Peyer's patch (tissue), 4 donors: ENCODE data around the gene ELMO1. TPM values are rescaled to one million over a fixed set of nuclear protein-coding genes. Genes with fewer than 3 reads are reported as not detected.

ENCODE experiments used
- DNase-seq, 3 donors: peaks; one replicate each; pipeline ENCODE4 v3.0.0-alpha.2; 2017 to 2019
- H3K27ac ChIP-seq, 4 donors: fragments of 200-600 bp; sonication (generic); one replicate each; pipeline ENCODE4 v1.5.1; 2016 to 2019
- H3K27me3 ChIP-seq, 2 donors: fragments of 200-600 bp; sonication (generic); one replicate each; pipeline ENCODE4 v1.5.1; 2019
- H3K36me3 ChIP-seq, 3 donors: fragments of 200-600 bp; sonication (generic); one replicate each; pipeline ENCODE4 v1.5.1; 2016 to 2019
- H3K4me1 ChIP-seq, 4 donors: fragments of 200-600 bp; sonication (generic); one replicate each; pipeline ENCODE4 v1.5.1; 2016 to 2019
- H3K4me3 ChIP-seq, 4 donors: fragments of 200-600 bp; sonication (generic); 1 replicate in 3 of 4; 2 replicates in 1 of 4; pipeline ENCODE4 v1.5.1; 2016 to 2019; ENCODE audit warnings: mild to moderate bottlenecking in 1 of 4
- H3K9me3 ChIP-seq, 4 donors: fragments of 200-600 bp; sonication (generic); one replicate each; pipeline ENCODE4 v1.5.1; 2016 to 2019; ENCODE audit warnings: mild to moderate bottlenecking in 1 of 4
- POLR2A ChIP-seq, 2 donors: fragments of 450-650 bp; IDR thresholded peaks; one replicate each; pipeline ENCODE4 v1.5.1; 2017; ENCODE audit warnings: antibody characterized with exemption in 2 of 2, mild to moderate bottlenecking in 2 of 2, moderate library complexity in 2 of 2
- total RNA-seq, 4 donors: library from RNA; depleted of rRNA; stranded (reverse); fragments of >200 nt; gene quantifications; one replicate each; pipeline ENCODE4 v1.1.0, GENCODE V29; 2016
- TF ChIP-seq, protein P1 (sequence below), 6 experiments: fragments of 450-650 bp in 4 of 6; fragments of 200-600 bp in 2 of 6; sonication (generic) in 1 of 6; IDR thresholded peaks; one replicate each; pipeline ENCODE4 v1.5.1; 2017 to 2019; ENCODE audit warnings: antibody characterized with exemption in 6 of 6, mild to moderate bottlenecking in 3 of 6, moderate library complexity in 1 of 6

ELMO1 gene
- total RNA-seq, 4 donors from 2014 or later, result 43.1 to 381 (median 72.2) TPM

DNA sequence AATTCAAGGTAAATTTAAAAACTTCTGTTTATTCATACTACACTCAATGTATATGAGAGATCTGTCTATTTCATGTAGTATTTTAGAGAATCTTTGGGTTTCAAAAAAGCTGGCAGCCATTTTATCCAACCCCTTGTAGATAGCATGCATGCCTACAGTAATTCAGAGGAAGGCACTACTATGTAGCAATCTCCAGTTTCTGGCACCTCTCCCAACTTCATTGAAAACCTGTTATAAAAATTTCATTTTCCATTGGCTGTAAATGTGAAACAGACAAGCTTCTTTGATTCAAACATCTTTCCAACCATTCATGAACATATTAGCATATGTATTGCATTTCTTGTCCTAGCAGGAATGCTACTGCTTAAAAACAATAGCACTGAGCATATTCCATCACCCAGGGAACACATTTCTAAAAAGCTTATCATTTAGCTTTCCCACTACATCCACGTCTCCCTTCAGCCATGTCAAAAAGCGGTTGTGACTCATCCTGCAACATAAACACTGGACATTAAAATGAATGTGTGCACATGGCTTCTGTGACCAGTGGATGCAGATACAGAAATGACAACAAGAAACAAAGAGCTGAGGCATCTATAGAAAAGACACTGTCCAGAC is 393.9 kb downstream of the ELMO1 start:
- no peak overlapping the region for H3K4me3 ChIP-seq
- H3K4me1 ChIP-seq, result no peaks in the 10 kb centered on the region
- H3K36me3 ChIP-seq, result no peaks in the 10 kb centered on the region
- H3K9me3 ChIP-seq, result no peaks in the 10 kb centered on the region
- no peaks in the 10 kb centered on the region for H3K27me3 ChIP-seq
- no peak overlapping the region for H3K27ac ChIP-seq
- no peak for DNase-seq
- TF ChIP-seq, protein P1, sequence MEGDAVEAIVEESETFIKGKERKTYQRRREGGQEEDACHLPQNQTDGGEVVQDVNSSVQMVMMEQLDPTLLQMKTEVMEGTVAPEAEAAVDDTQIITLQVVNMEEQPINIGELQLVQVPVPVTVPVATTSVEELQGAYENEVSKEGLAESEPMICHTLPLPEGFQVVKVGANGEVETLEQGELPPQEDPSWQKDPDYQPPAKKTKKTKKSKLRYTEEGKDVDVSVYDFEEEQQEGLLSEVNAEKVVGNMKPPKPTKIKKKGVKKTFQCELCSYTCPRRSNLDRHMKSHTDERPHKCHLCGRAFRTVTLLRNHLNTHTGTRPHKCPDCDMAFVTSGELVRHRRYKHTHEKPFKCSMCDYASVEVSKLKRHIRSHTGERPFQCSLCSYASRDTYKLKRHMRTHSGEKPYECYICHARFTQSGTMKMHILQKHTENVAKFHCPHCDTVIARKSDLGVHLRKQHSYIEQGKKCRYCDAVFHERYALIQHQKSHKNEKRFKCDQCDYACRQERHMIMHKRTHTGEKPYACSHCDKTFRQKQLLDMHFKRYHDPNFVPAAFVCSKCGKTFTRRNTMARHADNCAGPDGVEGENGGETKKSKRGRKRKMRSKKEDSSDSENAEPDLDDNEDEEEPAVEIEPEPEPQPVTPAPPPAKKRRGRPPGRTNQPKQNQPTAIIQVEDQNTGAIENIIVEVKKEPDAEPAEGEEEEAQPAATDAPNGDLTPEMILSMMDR (IDR thresholded peaks at IDR 0.05), result no peak
- TF ChIP-seq POLR2A (IDR thresholded peaks at IDR 0.05), result no peak

DNA sequence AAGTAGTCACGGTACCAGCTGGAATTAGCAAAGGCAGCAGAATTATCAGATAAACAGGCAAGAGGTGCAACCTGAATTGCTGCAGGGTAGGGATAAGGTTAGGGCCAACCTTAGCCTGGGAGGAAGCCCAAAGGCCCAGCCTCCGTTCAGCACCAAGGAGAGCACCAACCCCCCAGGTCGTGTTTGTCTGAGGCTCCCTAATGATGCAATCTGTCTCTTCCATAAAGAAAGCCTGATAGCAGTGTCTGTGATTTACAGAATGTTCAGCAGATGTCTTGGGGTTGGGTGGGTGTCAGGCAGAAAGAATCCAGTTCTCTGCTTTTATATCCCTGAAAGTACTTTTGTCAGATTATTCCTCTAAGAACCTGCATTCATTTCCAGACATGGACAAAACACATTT is 396.0 kb downstream of the ELMO1 start:
- Histone ChIP-seq H3K4me1 (no peaks in the 10 kb centered on the region), H3K27me3 (no peaks in the 10 kb centered on the region), H3K27ac (no peak overlapping the region), H3K4me3 (no peak overlapping the region), H3K36me3 (no peaks in the 10 kb centered on the region), H3K9me3 (no peaks in the 10 kb centered on the region)
- no peak for DNase-seq
- TF ChIP-seq, protein P1 (IDR thresholded peaks at IDR 0.05), result no peak
- no peak for TF ChIP-seq POLR2A (IDR thresholded peaks at IDR 0.05)

- Histone ChIP-seq H3K27ac (no peak overlapping the region), H3K9me3 (no peaks in the 10 kb centered on the region), H3K36me3 (no peaks in the 10 kb centered on the region), H3K27me3 (no peaks in the 10 kb centered on the region), H3K4me1 (no peaks in the 10 kb centered on the region), H3K4me3 (no peak overlapping the region)
- no peak for DNase-seq
- TF ChIP-seq POLR2A (IDR thresholded peaks at IDR 0.05), result no peak
- TF ChIP-seq, protein P1 (IDR thresholded peaks at IDR 0.05), result no peak
Measured at GRCh38 chr7:37050801-37051200, 397.9 kb downstream of the ELMO1 start.

- no peaks in the 10 kb centered on the region for H3K4me1 ChIP-seq
- no peak for TF ChIP-seq POLR2A (IDR thresholded peaks at IDR 0.05)
- TF ChIP-seq, protein P1 (IDR thresholded peaks at IDR 0.05), result no peak
Measured at GRCh38 chr7:37048674-37049073, 400.0 kb downstream of the ELMO1 start.

DNA sequence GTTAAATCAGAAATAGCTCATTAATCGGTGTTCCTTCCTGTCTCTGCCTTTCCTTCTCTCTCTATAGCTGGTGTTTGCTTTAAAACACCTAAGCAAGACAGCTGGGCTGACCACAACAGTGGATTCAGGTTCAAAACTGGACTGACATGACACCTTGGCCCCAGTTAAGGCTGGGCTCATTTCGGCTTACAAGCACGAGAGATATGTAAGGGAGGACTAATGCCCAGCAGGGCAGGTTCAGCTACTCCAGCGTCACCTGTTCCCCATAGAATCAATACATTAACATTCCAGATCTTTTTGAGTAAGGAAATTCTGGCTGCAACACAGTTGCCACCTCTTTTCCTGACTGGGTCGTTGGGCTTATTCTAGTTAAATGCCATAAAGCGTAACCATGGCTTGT is 401.4 kb downstream of the ELMO1 start:
- TF ChIP-seq, protein P1 (IDR thresholded peaks at IDR 0.05), result no peak
- no peak for TF ChIP-seq POLR2A (IDR thresholded peaks at IDR 0.05)
- no peak for DNase-seq
- Histone ChIP-seq H3K4me3 (no peak overlapping the region), H3K27ac (no peak overlapping the region), H3K4me1 (no peaks in the 10 kb centered on the region), H3K36me3 (no peaks in the 10 kb centered on the region), H3K27me3 (no peaks in the 10 kb centered on the region), H3K9me3 (no peaks in the 10 kb centered on the region)

More at GRCh38 chr7:37048674-37049073, 400.0 kb downstream of the ELMO1 start:
- Histone ChIP-seq H3K36me3 (no peaks in the 10 kb centered on the region), H3K27me3 (no peaks in the 10 kb centered on the region), H3K27ac (no peak overlapping the region), H3K9me3 (no peaks in the 10 kb centered on the region), H3K4me3 (no peak overlapping the region)
- no peak for DNase-seq
